Limb (tissue), 2 donors: Measurements from ENCODE around the gene BMP8B.
"Not testable (repeated sequence)": the region's sequence is repeated elsewhere in the genome, so short reads cannot be mapped to it uniquely, and the experiment has no call there.

Experiments used
- DNase-seq, 2 donors: peaks; one replicate each; pipeline ENCODE4 v3.0.0-alpha.2; 2016; ENCODE audit errors: extremely low spot score in 2 of 2

The BMP8B gene

GRCh38 chr1:39812913-39813312, 24.2 kb upstream of the BMP8B start:
- no peak for DNase-seq

- DNase-seq: no peak
These were observed 20.3 kb upstream of the BMP8B start for GRCh38 chr1:39808784-39809517.

- DNase-seq: no peak
These were observed 16.7 kb upstream of the BMP8B start for GRCh38 chr1:39805385-39805784.

GRCh38 chr1:39802496-39803260, 14.0 kb upstream of the BMP8B start:
- DNase-seq: no peak

GRCh38 chr1:39800471-39800835, 11.8 kb upstream of the BMP8B start:
- DNase-seq: no peak

DNA sequence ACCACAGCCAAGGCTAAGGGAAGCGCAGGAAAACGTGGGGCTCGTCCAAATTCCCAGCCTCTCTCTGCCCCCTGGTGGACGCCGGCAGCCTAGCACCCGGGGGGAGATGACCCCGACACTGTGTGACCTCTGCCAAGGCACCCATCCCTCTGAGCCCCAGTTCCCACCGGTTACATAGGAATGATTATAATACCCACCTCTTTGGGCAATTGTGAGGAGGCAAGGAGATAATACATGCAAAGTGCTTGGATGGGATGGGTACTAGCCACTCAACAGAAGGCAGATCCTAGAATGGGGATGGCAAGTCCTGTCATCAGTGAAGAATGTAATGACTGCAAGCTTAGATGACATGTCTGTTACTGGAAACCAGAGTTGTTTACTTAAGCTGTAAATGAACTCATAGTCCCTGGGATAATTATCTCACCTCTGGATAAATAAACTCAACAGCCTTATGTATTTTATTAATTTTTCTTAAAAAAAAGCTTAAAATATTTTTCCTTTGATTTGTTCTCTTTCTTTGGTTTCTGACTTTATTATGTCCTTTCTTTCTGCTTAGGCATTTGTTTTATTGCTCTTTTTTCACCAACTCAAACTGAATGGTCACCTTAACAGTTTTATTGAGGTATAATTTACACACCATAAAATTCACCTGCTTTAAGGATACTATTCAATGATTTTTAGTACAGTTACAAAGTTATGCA, 11.3 kb upstream of the BMP8B start:
- DNase-seq: peak in 1 of 2 donors; percentile 59

GRCh38 chr1:39798859-39799769, 10.4 kb upstream of the BMP8B start:
- DNase-seq: peak in 1 of 2 donors; percentile 38

- DNase-seq: no peak
These were observed 7.0 kb upstream of the BMP8B start for GRCh38 chr1:39795651-39796050.

DNA sequence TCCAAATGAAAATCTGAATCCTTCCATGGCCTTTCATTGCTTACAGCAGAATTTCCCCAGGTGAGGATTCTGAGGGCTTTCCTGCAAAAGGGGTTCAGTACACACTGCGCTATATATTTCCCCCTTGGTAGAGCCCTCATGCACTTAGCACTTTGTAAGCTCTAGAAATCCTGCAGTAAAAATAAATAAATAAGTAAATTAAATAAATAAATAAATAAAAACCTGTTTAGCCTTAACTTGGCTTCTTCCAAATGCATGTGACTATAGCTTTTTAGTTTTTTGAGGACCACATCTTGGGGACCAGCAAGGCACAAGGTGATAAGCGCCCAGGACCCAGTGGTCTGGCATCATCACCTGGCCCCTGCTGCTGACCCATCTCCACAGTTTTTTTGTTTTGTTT, 3.2 kb upstream of the BMP8B start:
- DNase-seq: no peak

DNA sequence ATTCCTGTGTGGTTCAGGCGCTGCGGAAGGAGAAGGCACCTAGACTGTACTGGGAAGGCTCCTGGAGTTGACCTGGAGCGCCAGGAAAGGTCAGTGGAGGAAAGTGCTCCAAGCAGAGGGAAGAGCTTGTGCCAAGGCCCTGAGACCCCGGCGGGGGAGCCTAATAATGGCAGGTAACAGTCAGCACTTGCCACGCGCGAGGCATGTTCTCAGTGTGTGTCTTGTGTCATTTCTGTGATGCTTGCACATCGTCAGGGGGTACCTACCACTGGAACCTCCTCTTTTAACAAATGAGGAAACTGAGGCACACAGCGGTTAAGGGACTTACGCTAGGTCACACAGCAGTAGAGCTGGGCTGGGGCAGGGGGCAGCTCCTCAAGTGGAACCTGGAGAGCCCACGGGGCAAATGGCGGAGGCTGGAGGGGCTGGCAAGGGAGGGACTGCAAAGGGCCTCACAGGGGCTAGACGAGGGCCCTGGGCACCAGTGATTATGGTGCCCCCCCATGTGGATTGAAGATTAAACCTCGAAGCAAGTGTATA, 976 bp upstream of the BMP8B start:
- DNase-seq: no peak

- no peak for DNase-seq
These were observed 273 bp downstream of the BMP8B start for GRCh38 chr1:39788426-39788757.

- not testable (repeated sequence) for DNase-seq
These were observed 701 bp downstream of the BMP8B start for GRCh38 chr1:39787964-39788363.

DNA sequence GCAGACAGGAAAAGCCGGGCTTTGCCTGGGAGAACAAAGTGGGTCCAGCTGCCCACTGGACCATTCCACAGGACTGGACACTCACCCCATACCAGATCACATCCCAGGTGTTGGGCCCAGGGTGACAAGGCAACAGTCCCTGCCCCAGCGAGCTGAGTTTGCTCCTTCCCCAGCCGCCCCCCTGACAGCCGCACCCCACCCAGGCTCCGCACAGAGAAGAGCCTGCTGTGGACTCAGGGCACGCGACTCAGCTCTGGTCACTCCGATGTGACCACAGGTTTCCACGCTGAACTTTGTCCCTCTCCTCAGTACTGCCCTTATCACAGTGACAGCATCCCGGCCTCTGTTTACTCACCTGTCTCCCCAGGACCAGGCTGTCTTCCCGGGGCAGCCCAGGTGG, 1.2 kb downstream of the BMP8B start:
- no peak for DNase-seq

DNA sequence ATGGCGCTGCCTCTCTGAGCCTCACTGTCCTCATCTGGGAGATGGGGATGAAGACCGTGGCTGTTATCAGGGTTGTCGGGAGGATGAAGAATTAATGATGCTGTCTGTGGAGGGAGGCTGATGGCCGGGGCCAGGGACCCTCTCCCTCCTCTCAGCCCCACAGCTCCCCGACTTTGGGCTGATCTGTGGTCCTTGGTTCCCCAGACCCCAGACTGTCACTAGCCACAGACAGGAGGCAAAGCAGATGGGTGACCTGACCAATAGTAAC, 1.6 kb downstream of the BMP8B start:
- DNase-seq: not testable (repeated sequence)

- DNase-seq: not testable (repeated sequence)
These were observed 2.2 kb downstream of the BMP8B start for GRCh38 chr1:39786303-39787107.

DNA sequence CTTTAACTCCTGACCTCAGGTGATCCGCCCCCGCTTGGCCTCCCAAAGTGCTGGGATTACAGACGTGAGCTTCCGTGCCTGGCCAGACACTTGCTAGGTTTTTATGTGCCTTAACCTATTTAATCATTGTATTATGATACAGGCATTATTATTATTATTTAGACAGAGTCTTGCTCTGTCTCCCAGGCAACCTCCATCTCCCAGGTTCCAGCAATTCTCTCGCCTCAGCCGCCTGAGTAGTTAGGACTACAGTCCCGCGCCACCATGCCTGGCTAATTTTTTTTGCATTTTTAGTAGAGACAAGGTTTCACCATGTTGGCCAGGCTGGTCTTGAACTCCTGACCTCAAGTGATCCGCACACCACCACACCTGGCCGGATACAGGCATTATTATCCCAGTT, 6.0 kb downstream of the BMP8B start:
- DNase-seq: not testable (repeated sequence)

- no peak for DNase-seq
These were observed 6.6 kb downstream of the BMP8B start for GRCh38 chr1:39782103-39782502.

GRCh38 chr1:39781349-39781715, 7.3 kb downstream of the BMP8B start:
- no peak for DNase-seq

- no peak for DNase-seq
These were observed 8.8 kb downstream of the BMP8B start for GRCh38 chr1:39779821-39780220.

- DNase-seq: no peak
These were observed 9.5 kb downstream of the BMP8B start for GRCh38 chr1:39779137-39779536.
